HepG2 (cell line): ENCODE results near the gene BCL2L13. TPM values are rescaled to one million over a fixed set of nuclear protein-coding genes. Genes with fewer than 3 reads are reported as not detected.

Experiments
- FOXM1 ChIP-seq: sonication (generic); formaldehyde crosslinking; IDR thresholded peaks from 2 replicates; pipeline ENCODE4 v1.5.0; 2020; ENCODE audit warnings: missing genetic modification reagents
- KDM6A ChIP-seq: IDR thresholded peaks from 2 replicates; pipeline ENCODE4 v1.6.1; 2016; ENCODE audit warnings: low read depth
- ZNF136 ChIP-seq: sonication (generic); formaldehyde crosslinking; IDR thresholded peaks from 2 replicates; pipeline ENCODE4 v1.8.1; 2022; ENCODE audit warnings: low read depth, mild to moderate bottlenecking, moderate library complexity, missing genetic modification reagents
- polyA plus RNA-seq, 8 experiments: library from polyadenylated mRNA; depleted of rRNA in 3 of 8; stranded (reverse) in 7 of 8; unstranded in 1 of 8; fragments of >200 nt; fragmentation: Illumina TruSeq in 4 of 8; extraction: Trizol in 4 of 8; gene quantifications; 2 replicates each; pipeline versions ENCODE4 v1.2.1 to v1.2.3, GENCODE V29; 2011 to 2016; ENCODE audit warnings: low read depth in 4 of 8, missing spikeins in 1 of 8, mixed read lengths in 1 of 8; ENCODE audit not compliant: insufficient read depth in 1 of 8
- total RNA-seq, 5 experiments: library from RNA; depleted of rRNA; stranded (reverse); fragments of >200 nt; fragmentation: Illumina TruSeq; extraction: Trizol; gene quantifications; 2 replicates each; pipeline ENCODE4 v1.2.3, GENCODE V29; 2016; ENCODE audit warnings: low read depth in 1 of 5
- TF ChIP-seq, protein P1 (sequence below): sonication (generic); formaldehyde crosslinking; IDR thresholded peaks from one replicate; pipeline ENCODE4 v1.5.1; 2020; ENCODE audit warnings: mild to moderate bottlenecking, missing genetic modification reagents; ENCODE audit errors: not compliant biosample characterization
- TF ChIP-seq, protein P2 (sequence below): sonication (generic); formaldehyde crosslinking; IDR thresholded peaks from 2 replicates; pipeline ENCODE4 v1.4.0; 2020; ENCODE audit warnings: missing genetic modification reagents, mild to moderate bottlenecking, borderline replicate concordance
- TF ChIP-seq, protein P3 (sequence below): sonication (generic); formaldehyde crosslinking; IDR thresholded peaks from 2 replicates; pipeline ENCODE4 v1.4.0; 2020; ENCODE audit warnings: missing genetic modification reagents

The BCL2L13 gene
- total and polyA plus RNA-seq, 2 of the 13 experiments (the other 11 are each of a cell fraction or from before 2014, with no cell fraction given), result 13.5 to 14.6 TPM

DNA sequence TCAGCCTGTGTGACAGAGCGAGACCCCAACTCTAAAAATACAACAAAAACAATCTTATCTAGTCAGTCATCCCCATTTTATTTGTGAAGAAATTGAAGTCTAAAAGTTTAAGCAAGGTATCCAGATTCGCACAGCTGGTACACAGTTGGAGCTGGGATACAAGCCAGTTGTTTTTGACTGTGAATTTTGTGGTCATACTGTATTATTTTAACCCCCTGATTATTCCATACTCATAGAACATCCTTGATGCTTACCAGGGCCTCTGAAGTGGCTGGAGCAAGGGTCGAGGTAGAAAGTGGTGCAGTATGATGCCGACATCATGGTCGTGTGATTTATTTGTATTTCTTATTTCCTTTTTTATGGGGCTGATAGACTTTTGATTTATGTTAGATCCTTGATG is 85.7 kb downstream of the BCL2L13 start (continued):
- no peak for TF ChIP-seq KDM6A (CRISPR knock-in tag)
- TF ChIP-seq, protein P1, sequence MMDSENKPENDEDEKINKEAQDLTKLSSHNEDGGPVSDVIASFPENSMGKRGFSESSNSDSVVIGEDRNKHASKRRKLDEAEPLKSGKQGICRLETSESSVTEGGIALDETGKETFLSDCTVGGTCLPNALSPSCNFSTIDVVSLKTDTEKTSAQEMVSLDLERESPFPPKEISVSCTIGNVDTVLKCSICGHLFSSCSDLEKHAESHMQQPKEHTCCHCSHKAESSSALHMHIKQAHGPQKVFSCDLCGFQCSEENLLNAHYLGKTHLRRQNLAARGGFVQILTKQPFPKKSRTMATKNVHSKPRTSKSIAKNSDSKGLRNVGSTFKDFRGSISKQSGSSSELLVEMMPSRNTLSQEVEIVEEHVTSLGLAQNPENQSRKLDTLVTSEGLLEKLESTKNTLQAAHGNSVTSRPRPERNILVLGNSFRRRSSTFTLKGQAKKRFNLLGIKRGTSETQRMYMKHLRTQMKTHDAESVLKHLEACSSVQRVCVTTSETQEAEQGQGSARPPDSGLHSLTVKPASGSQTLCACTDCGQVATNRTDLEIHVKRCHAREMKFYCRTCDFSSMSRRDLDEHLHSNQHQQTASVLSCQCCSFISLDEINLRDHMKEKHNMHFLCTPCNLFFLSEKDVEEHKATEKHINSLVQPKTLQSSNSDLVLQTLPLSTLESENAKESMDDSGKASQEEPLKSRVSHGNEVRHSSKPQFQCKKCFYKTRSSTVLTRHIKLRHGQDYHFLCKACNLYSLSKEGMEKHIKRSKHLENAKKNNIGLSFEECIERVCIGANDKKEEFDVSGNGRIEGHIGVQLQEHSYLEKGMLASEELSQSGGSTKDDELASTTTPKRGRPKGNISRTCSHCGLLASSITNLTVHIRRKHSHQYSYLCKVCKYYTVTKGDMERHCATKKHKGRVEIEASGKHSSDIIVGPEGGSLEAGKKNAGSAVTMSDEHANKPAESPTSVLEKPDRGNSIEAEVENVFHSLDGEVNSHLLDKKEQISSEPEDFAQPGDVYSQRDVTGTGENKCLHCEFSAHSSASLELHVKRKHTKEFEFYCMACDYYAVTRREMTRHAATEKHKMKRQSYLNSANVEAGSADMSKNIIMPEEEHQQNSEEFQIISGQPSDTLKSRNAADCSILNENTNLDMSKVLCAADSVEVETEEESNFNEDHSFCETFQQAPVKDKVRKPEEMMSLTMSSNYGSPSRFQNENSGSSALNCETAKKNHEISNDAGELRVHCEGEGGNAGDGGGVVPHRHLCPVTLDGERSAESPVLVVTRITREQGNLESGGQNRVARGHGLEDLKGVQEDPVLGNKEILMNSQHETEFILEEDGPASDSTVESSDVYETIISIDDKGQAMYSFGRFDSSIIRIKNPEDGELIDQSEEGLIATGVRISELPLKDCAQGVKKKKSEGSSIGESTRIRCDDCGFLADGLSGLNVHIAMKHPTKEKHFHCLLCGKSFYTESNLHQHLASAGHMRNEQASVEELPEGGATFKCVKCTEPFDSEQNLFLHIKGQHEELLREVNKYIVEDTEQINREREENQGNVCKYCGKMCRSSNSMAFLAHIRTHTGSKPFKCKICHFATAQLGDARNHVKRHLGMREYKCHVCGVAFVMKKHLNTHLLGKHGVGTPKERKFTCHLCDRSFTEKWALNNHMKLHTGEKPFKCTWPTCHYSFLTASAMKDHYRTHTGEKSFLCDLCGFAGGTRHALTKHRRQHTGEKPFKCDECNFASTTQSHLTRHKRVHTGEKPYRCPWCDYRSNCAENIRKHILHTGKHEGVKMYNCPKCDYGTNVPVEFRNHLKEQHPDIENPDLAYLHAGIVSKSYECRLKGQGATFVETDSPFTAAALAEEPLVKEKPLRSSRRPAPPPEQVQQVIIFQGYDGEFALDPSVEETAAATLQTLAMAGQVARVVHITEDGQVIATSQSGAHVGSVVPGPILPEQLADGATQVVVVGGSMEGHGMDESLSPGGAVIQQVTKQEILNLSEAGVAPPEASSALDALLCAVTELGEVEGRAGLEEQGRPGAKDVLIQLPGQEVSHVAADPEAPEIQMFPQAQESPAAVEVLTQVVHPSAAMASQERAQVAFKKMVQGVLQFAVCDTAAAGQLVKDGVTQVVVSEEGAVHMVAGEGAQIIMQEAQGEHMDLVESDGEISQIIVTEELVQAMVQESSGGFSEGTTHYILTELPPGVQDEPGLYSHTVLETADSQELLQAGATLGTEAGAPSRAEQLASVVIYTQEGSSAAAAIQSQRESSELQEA (CRISPR knock-in tag), result no peak
- TF ChIP-seq, protein P2, sequence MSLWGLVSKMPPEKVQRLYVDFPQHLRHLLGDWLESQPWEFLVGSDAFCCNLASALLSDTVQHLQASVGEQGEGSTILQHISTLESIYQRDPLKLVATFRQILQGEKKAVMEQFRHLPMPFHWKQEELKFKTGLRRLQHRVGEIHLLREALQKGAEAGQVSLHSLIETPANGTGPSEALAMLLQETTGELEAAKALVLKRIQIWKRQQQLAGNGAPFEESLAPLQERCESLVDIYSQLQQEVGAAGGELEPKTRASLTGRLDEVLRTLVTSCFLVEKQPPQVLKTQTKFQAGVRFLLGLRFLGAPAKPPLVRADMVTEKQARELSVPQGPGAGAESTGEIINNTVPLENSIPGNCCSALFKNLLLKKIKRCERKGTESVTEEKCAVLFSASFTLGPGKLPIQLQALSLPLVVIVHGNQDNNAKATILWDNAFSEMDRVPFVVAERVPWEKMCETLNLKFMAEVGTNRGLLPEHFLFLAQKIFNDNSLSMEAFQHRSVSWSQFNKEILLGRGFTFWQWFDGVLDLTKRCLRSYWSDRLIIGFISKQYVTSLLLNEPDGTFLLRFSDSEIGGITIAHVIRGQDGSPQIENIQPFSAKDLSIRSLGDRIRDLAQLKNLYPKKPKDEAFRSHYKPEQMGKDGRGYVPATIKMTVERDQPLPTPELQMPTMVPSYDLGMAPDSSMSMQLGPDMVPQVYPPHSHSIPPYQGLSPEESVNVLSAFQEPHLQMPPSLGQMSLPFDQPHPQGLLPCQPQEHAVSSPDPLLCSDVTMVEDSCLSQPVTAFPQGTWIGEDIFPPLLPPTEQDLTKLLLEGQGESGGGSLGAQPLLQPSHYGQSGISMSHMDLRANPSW (CRISPR knock-in tag), result no peak
- TF ChIP-seq, protein P3, sequence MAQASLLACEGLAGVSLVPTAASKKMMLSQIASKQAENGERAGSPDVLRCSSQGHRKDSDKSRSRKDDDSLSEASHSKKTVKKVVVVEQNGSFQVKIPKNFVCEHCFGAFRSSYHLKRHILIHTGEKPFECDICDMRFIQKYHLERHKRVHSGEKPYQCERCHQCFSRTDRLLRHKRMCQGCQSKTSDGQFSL (CRISPR knock-in tag), result no peak
- TF ChIP-seq ZNF136 (CRISPR knock-in tag), result no peak
- no peak for TF ChIP-seq FOXM1
